GM20431 (cell line): ENCODE results near the gene ACTN1.

Experiments used
- in situ Hi-C: fragments of 300-500 bp; cut with MseI, MboI; formaldehyde crosslinking; loops from one replicate; pipeline ENCODE4 v1.15.0; 2020; ENCODE audit warnings: low sequenced_read_pairs; ENCODE audit not compliant: unreplicated experiment

ACTN1 gene

GRCh38 chr14:68846466-68846865 is 132.6 kb downstream of the ACTN1 start:
- in situ Hi-C loops = no loop called here

GRCh38 chr14:68844210-68844545 is 134.9 kb downstream of the ACTN1 start:
- in situ Hi-C loops = no loop called here

- in situ Hi-C loops = no loop called here
These were observed 135.5 kb downstream of the ACTN1 start for GRCh38 chr14:68843471-68844209.

DNA sequence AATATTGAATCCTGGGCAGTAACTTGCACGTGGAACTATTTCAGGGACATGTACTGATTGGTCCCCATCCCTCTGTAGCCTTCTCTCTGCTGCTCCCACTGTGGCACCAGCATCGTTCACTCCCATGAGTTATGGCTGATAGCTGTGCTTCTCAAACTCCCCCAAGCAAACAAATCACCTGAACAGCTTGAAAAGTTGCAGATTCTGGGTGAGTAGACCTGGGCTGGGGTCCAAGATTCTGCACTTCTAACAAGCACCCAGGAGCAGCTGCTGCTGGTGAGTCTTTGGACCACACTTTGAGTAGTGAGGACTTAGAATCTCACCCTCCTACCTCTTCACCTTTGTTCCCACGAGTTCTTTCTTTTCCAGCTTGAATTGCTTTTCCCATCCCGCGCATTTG is 136.8 kb downstream of the ACTN1 start:
- in situ Hi-C loops = no loop called here

DNA sequence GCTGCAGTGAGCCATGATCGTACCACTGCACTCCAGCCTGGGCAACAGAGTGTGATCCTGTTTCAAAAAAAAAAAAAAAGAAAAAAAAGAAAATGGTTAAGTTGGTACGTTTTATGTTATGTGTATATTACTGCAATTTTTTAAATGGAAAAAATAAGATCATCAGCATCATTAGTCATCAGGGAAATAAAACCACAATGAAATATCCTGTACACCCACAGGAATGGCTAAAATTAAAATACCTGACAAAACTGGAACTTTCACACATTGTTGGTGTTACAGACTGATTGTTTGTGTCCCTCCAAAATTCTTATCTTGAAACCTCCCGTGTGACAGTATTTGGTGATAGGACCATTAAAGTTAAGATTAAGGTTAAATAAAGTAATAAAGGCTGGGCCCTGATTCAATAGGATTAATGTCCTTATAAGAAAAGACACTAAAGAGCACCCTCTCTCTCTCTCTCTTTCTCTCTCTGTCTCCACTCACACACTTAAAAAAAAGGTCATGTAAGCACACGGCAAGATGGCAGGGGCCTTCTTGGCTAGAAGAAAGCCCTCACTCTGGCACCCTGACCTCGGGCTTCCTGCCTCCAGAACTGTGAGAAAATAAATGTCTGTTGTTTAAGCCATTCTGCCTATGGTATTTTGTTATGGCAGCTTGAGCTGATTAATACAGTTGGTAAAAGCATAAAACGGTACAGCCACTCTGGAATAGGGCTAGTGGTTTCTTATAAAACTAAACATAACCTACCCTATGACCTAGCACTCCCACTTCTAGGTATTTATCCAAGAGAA is 137.9 kb downstream of the ACTN1 start:
- in situ Hi-C loops = no loop called here

GRCh38 chr14:68840454-68840853 is 138.6 kb downstream of the ACTN1 start:
- in situ Hi-C loops = no loop called here

DNA sequence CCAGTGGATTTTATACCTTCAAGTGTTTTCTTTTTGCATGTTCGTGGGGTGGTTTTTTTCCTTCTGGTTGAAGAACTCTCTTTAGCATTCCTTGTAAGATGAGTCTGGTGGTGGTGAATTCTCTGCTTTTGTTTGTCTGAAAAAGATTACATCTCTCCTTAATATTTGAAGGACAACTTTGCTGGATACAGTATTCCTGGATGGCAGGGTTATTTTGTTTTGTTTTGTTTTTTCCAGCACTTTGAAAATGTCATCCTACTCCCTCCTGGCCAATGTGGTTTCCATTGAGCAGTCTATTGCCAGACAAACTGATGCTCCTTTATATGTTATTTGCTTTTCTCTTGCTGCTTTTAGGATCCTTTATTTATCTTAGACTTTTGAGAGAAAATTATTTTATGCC is 143.0 kb downstream of the ACTN1 start:
- in situ Hi-C loops = no loop called here

GRCh38 chr14:68834816-68835215 is 144.3 kb downstream of the ACTN1 start:
- in situ Hi-C loops = no loop called here

- in situ Hi-C loops = loop anchor here (10.0 kb wide), 1 partner anchor 894 kb away; no protein-coding TSS in a partner anchor
These were observed 150.4 kb downstream of the ACTN1 start for GRCh38 chr14:68828698-68829097.

DNA sequence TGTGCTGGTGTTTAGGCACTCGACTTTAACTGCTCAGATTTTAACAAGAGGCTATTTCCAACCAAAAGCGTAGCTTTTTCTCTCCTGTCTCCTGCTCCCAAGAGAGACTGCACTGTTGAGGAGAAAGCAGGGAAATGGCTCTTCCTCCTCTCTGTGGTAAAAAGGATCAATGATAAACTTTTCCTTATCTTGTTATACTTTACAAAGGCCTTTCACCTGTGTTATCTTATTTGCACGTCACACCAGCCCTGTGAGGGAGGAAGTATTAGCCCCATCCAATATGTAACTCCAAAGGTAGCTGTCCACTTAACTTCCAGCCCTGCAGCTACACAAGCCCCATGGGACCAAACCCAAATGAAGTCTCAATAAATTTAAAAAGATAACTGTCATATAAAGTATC is 153.4 kb downstream of the ACTN1 start:
- in situ Hi-C loops = loop anchor here (10.0 kb wide), 1 partner anchor 891 kb away; no protein-coding TSS in a partner anchor

DNA sequence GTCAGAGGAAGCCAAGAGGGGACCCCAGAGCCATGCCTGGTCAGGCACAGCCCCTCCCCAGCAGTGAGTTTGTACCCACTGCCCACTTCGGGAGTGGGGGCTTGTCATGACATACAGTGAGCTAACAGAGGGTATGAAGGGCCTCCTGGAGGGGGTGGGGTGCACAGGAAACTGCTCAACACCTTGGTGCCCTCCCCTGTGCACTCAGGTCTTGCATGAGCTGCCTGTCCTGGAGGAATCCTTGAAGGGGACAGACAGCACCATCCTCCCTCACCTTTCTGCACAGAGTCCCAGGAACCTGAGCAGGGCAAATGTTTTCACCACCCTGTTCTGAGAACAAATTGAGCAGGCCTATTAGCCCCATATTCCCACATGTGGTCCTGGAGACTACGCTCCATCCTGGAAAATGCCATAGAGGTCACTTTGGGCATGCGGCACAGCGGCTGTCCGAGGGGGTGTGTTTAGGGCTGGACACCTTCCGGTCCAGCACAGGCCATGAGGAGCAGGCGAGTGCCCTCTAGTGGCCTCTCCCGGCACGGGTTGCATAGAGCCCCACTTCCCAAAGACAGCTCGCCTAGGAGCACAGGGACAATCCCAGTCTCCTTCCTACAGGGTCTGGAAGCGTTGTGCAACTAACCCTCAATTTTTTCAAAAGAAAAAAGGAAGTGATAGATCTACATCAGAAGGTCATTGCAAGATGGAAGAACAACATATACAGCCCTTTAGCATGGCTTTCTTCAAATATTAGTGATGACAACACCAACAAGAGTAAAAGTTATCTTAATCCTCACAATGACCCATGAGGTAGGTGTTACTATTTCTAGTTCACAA is 154.4 kb downstream of the ACTN1 start:
- in situ Hi-C loops = loop anchor here (10.0 kb wide), 1 partner anchor 890 kb away; no protein-coding TSS in a partner anchor

GRCh38 chr14:68824207-68824516 is 154.9 kb downstream of the ACTN1 start:
- in situ Hi-C loops = loop anchor here (10.0 kb wide), 1 partner anchor 889 kb away; no protein-coding TSS in a partner anchor
